SH-SY5Y (cell line): Measurements from ENCODE around the gene ACVR1.

Experiments
- GATA2 ChIP-seq: IDR thresholded peaks from 2 replicates; pipeline ENCODE4 v1.6.1; 2011; ENCODE audit warnings: mild to moderate bottlenecking, low read depth, low read length
- GATA3 ChIP-seq: IDR thresholded peaks from 2 replicates; pipeline ENCODE4 v1.6.1; 2011; ENCODE audit warnings: low read depth, mild to moderate bottlenecking, low read length, moderate library complexity

- TF ChIP-seq GATA3 (no peak), GATA2 (no peak)
Measured at GRCh38 chr2:157732596-157732995, 143.5 kb downstream of the ACVR1 start.
